ENCODE measurements around the gene APOD.

Gene APOD

DNA sequence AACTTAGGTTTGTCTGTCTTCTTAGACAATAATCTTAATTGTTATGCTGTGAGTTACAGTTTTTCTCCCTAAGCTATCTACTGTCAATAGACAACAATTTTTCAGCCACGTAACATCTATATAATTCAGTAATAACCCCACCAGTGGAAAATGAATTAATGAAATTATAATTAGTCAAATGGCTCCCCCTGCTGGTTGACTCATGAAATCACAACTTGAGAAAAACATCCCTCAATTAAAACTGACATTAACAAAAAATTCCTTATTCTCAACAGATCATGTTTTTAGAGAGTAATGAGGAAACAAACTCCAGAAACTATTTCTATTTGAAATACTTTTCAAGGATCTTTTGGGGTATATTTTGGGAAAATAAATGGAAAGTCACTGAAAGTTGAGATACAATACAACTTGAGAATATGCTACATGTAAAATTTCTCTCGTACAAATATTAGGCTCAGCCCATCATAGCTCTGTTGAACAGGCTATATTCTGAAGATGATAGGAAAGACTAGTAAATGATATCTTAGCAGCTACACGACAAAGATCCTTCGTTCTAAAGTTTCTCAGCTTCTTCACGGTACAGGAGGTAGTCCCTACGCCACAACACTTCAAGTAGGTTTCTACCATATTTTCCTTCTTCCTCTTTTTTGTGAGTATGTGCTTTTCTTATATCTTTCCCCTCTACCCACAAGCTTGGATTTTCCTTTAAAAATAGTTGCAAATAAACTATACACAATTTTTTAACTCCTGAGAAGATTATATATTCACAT is 61.3 kb downstream of the APOD start:
- peak; percentile 83 for FAIRE-seq
